Raji (cell line): ENCODE results near the gene USP48.

Experiments
- POLR2A ChIP-seq: IDR thresholded peaks from 2 replicates; pipeline ENCODE4 v1.6.1; 2011; ENCODE audit warnings: low read depth, low read length, control low read depth; ENCODE audit not compliant: insufficient read depth

Gene USP48, protein sequence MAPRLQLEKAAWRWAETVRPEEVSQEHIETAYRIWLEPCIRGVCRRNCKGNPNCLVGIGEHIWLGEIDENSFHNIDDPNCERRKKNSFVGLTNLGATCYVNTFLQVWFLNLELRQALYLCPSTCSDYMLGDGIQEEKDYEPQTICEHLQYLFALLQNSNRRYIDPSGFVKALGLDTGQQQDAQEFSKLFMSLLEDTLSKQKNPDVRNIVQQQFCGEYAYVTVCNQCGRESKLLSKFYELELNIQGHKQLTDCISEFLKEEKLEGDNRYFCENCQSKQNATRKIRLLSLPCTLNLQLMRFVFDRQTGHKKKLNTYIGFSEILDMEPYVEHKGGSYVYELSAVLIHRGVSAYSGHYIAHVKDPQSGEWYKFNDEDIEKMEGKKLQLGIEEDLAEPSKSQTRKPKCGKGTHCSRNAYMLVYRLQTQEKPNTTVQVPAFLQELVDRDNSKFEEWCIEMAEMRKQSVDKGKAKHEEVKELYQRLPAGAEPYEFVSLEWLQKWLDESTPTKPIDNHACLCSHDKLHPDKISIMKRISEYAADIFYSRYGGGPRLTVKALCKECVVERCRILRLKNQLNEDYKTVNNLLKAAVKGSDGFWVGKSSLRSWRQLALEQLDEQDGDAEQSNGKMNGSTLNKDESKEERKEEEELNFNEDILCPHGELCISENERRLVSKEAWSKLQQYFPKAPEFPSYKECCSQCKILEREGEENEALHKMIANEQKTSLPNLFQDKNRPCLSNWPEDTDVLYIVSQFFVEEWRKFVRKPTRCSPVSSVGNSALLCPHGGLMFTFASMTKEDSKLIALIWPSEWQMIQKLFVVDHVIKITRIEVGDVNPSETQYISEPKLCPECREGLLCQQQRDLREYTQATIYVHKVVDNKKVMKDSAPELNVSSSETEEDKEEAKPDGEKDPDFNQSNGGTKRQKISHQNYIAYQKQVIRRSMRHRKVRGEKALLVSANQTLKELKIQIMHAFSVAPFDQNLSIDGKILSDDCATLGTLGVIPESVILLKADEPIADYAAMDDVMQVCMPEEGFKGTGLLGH

DNA sequence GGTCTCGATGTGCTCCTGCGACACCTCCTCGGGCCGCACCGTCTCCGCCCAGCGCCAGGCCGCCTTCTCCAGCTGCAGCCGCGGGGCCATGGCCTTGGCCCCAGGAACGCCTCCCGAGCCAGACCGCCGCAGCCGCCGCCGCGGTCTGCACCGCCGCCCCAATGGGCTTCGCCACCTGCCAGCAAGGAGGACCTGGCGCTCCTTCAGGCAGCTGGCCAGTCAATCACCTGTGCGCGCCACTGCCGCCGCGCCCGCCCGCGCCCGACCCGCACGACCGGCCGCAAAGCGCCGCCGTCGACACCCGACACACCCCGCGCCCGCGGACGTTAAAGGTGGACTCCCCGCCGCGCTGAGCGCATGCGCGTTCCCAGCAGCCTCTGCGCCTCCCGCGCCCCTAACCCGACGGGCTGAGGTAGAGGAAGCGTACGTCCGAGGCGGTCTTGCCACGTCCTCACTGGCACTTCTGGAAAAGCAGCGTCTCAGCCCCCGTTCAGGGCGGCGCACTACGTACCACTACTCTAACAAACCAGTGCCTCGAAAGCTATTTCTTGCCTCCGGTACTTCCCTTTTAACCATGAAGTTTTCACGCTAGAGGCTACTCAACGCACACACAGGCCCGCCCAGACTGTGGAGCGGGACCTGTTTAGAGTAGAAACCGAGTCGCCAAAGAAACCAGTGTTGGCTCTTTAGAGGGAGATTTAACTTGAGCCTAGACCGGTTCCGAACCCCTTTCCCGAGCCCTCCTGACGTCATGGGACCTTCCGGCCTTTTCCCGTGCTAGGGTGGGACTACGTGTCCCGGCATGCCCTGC, at the start of gene USP48:
Gene USP48 (minus strand): TSS at position 282 of the 811 bp plus-strand sequence. CDS start 192 bp downstream, at position 90.
- peak; percentile 98 for TF ChIP-seq POLR2A

DNA sequence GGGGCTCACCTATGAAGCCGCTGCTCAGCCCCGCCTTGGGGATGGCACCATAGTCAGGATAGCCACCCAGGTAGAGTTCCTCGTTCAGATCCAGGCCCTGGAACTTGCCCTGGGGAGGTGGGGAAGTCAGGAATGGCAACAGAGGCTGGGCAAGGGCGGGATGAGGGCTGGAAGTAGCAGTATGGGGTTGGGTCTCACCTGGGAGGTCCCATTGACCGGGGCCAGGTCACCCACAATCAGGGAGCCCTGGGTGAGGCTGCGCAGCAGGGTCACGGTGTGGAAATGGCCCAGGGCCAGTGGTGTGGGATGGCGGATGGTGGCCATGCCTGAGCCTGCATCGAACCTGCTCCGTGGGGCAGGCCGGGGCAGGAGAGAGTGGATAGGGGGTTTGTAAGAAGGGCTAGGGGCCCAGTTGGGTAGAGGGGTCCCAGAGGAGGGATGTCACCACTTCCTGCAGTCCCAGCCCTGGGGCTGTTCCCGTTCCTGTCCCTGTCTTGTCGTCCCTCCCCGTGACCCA, 48.6 kb upstream of the USP48 start:
- TF ChIP-seq POLR2A = no peak

DNA sequence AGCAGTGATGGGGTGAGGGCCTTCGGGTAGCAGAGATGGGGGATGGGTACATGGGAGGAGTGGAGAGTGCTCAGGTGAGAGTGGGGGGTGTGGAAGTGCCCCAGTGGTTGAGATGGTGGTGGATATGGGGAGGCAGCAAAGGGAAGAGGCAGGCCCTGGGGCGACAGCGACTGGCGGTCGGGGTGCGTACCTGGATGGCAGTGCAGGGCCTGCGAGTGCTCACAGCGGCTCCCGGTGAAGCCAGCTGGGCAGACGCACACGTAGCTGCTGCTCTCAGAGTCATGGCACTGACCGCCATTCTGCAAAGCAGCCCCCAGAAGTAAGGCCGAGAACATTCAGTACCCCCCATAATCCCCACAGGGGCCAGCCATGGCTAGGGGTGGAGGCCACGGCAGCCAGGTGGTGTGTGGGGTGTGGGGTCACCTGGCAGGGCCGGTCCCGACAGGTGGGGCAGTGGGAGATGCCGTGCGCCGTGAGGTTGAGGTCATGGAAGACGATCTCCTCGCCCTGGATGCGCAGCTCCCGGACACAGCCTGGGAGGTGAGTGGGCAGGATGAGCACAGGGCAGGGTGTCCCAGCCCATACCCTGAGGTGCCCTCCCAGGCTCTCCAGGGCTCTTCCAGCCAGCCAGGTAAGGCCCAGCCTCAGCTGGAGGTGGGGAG, 48.0 kb upstream of the USP48 start:
- TF ChIP-seq POLR2A = no peak

DNA sequence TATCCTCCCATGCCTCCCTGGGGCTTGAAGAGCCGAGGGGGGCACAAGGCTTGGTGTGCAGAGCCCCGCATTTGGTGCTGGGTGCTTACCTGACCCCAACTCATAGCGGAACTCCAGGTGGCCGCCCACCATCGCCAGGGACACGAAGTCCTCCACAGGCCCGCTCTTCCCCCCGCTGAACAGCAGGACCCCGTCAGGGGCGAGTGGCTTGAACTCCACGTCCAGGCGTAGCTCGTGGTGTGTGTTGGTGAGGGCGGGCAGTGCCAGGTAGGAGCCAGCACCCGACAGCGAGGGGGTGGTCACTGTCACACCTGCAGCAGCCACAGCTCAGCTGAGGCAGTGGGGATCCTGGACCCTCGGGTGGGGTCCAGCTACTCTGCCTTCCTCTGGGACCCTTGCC, 46.3 kb upstream of the USP48 start:
- no peak for TF ChIP-seq POLR2A

DNA sequence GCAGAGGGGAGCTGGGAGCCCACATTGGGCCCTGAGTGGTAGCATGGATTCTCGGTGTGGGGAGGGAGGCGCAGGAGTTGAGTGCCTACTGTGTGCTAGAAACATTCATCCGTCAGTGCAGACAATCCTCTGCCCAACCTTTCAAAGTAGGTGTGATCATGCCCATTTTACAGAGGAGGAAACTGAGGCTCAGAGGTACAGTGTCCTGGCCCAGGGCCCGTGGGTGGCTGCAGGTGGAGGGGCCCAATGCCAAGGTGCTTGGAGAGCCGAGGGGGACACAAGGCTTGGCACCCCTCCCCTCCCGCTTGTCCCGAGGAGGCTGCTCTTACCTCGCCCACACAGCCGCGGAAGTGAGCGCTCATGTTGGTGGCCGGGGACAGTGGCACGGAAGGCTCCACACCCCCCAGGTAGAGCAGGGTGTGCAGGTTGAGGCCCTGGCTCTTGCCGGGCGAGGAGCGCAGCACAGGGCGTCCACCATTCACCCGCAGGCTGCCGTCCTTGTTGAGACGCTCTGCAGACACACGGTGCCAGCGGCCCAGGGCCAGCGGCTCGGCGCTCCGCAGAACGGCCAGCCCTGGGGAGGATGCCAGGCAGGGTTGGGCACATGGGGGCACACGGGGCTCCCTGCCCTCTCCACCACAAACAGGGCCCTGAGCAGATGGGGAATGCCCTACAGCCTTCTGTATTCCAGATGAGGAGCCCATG, 45.7 kb upstream of the USP48 start:
- no peak for TF ChIP-seq POLR2A

DNA sequence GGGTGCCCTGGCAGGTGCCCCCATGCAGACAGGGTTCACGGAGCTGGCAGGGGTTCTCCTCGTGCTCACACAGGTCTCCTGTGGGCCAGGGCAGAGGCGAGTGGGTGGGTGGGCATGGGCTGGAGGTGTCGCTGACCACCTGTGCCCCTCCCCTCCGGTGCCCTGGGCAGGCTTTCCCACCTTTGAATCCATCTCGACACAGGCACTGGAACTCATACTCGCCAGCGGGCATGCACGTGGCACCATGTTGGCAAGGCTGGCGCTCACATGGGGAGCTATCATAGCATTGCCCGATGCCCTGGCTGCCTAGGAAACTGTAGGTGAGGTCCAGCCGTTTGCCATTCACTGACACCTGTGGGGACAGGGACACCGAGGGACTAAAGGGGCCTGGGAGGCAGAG, 45.1 kb upstream of the USP48 start:
- no peak for TF ChIP-seq POLR2A

DNA sequence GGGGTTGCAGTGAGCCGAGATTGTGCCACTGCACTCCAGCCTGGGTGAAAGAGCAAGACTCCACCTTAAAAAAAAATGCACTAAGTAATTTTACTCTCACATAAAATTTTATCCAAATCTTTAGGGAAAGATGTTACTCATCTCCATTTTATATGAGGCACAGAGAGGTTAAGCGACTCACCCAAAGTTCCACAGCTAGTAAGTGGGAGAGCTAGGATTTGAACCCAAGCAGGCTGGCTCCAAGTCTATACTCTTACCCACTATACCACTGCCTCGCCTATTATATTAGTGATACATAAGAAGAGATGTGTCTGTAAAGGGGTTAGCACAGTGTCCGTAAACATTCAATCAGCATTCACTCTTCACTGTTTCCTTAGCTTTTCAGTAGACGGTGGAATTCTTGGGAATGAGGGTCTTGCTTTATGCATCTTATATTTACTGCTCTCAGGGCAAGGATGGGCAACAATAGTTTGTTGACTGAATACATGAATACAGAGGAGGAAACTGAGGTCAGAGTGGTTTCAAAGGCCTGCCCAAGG, 44.3 kb upstream of the USP48 start:
- TF ChIP-seq POLR2A = no peak

DNA sequence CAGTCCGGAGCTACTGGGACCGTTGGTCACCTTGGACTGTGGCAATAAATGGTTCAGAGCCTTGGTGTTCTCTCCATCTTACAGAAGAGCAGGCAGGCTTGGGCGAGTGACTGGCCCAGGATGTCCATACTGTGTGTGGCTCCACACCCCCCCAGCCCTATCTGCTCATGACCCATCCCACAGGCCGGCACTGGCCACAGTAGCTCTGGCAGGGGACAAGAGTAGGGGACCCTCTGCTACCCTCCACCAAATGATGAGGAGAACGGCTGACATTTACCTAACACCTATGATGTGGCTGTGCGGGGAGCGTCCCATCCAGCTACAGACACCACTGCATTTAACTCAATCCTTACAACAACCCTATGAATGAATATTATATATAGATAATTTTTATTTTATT, 42.4 kb upstream of the USP48 start:
- TF ChIP-seq POLR2A = no peak

DNA sequence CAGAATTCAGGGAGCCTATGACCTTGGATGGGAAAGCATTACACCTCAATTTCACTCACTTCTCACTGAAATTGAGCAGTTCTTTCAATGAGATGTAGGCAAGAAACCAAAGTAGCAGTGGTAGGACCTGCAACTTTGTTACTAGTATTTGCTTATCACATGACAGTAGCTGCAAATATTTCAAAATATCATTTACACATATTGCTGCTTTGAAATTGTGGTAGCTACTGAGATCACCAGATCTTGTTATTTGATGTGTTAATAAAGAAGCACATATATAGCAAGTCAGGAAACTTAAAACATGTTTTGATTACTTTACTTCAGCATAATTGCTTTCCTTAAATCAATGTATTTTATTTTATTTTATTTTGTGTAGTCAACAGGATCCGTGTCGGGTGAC, 42.0 kb upstream of the USP48 start:
- no peak for TF ChIP-seq POLR2A

DNA sequence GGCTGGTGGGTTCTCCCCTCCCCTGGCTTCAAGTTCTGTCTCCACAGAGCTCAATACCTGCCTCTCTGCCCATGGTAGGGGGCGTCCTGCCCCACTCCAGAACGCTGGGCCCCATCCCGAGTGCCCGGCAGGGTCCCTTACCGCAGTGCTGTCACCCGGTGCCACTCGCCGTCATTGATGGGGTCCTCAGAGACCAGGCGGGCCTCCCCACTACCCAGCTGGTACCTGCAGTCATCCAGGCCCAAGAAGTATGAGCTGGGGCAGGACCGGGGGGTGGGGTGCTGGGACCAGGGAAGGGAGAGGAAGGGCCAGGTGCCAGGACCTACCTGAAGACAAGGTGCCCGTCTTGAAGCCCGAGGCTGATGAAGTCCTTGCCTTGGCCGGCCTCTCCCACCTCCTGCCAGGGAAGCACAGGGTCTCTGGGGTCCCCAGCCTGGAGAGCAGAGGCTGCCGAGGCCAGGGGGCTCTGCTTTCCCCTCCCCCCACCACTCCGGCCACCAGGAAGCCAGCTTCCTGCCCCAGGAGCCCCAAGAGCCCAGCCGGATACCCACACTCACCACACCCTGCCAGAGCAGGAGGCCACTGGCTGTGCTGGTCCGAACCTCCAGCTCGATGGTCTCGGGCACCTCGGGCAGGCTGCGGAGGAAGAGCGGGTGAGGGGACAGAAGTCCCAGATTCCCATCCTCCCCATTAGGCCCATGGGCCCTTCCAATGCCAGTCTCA, 41.2 kb upstream of the USP48 start:
- no peak for TF ChIP-seq POLR2A

DNA sequence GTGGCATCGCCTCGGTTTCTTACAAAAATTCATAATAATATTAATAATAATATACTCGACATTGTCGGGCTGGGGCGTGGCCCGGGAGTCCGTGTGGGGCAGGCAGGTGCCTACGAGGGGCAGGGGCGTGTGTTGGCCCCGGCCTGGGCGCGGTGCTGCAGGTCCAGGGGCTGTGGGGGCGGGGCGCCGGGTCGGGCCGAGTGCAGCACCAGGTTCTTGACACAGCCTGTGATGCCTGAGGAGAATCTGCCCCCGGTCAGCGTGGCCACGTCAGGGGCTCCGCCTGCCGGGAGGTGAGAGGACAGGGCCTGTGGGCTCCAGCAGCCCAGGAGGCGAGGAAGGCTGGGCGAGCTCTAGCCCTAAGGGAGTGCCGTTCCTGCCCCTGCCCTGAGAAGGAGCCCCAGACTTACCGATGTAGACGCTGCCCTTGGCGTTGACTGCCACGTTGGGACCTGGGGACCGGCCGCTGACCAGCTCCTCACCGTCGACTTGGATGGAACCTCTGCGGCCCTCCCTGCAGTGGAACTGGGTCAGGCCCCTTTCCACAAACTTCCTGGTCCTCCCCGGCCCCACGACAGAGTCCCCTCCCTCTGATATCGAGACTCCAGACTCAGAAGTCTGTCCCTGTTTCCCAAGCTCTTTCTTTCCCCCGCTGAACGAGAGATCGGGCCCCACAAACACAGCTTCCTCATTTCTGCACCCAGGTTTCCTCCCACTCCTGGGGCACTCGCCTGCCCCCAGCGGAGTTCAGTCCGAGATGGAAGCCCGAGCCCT, 40.4 kb upstream of the USP48 start:
- TF ChIP-seq POLR2A = no peak

DNA sequence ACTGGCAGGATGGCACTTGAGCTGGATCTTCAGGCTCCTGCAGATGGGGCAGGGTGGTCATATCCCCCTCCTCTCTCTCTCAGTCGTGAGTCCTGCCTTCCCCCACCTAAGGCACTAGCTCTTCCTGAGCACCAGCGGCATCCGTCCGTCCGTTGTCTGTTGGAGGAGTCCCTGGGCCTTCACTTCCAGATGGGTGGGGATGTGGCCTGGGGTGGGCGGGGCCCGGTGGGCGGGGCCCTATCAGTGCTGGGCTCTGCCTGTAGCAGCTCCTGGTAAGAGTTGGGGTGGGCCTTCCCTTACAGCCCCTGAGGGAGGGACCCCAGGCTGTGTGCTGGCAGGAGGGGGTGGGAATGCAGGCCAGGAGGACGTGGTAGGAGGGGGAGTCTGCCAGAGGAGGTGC, 39.4 kb upstream of the USP48 start:
- TF ChIP-seq POLR2A = no peak
